Measurements from ENCODE around the gene P2RX6.

- no peak for TF ChIP-seq POLR2AphosphoS5 (IDR thresholded peaks at IDR 0.05; ENCODE audit: borderline replicate concordance, low read depth, low read length)
- no peak for TF ChIP-seq EZH2 (IDR thresholded peaks at IDR 0.05)
Observed at GRCh38 chr22:20988573-20989322, 26.2 kb upstream of the P2RX6 start.

All from SK-N-MC (cell line).